ENCODE data around the gene DDX23.

DNA sequence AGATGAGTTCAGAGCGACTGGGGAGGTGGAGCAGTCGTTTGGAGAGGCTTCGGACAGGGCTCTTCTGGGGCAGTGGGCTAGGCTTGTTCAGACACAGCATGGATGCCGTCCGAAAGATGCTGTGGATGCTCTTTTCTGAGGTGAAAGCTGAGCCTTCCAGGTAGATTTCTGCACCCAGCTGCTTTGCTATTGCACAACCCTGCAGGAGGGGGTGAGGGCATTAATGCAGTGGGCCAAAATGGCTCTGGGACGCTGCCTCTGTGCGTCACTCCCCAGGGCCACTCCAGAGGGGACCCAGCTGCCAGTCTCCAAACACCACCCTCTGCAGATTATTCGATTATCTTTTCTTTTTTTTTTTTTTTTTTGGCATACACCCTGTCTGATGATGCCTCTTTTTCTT, 6.1 kb upstream of the DDX23 start:
- TF ChIP-seq, protein P1, sequence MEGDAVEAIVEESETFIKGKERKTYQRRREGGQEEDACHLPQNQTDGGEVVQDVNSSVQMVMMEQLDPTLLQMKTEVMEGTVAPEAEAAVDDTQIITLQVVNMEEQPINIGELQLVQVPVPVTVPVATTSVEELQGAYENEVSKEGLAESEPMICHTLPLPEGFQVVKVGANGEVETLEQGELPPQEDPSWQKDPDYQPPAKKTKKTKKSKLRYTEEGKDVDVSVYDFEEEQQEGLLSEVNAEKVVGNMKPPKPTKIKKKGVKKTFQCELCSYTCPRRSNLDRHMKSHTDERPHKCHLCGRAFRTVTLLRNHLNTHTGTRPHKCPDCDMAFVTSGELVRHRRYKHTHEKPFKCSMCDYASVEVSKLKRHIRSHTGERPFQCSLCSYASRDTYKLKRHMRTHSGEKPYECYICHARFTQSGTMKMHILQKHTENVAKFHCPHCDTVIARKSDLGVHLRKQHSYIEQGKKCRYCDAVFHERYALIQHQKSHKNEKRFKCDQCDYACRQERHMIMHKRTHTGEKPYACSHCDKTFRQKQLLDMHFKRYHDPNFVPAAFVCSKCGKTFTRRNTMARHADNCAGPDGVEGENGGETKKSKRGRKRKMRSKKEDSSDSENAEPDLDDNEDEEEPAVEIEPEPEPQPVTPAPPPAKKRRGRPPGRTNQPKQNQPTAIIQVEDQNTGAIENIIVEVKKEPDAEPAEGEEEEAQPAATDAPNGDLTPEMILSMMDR (IDR thresholded peaks at IDR 0.05): no peak
- no peak for TF ChIP-seq SIN3A (IDR thresholded peaks at IDR 0.05; ENCODE audit: borderline replicate concordance, insufficient read depth, low read depth, low read length)
